Left cardiac atrium (tissue), 4 donors: Measurements from ENCODE around the gene MSI2. TPM values are rescaled to one million over a fixed set of nuclear protein-coding genes. Genes with fewer than 3 reads are reported as not detected.

Experiments used
- ATAC-seq, 2 donors: fragments of 200-7000 bp; cut with Tn5 transposase; one replicate each; pipeline ENCODE4 v1.9.1; 2020; ENCODE audit warnings: mild to moderate bottlenecking in 2 of 2, moderate library complexity in 2 of 2
- DNase-seq: peaks from one replicate; pipeline ENCODE4 v3.0.0-alpha.2; 2020
- intact Hi-C, 2 donors: fragments of 100-400 bp; cut with DNase I; formaldehyde crosslinking; loops; one replicate each; pipeline versions ENCODE4 v1.14.1 to v1.15.1; 2022 to 2023
- total RNA-seq, 2 donors: library from RNA; stranded (reverse); fragmentation: NEBNext Ultra II Directional; extraction: Animal tissue kit (Norgen Biotek cat#: 25700); gene quantifications; one replicate each; pipeline ENCODE4 v1.2.1, GENCODE V29; 2021
- donor health status: DM: no; HTN: yes; CAD: no.
- donor health status: DM: no; HTN: yes; CAD: no; lungs with severe emphysema.
- donor health status: DM: yes; HTN: yes; CAD: no.
- donor health status: Dilated cardiomyopathy.

Gene MSI2
- total RNA-seq, 2 donors from 2014 or later = 84.1 to 95.5 TPM

DNA sequence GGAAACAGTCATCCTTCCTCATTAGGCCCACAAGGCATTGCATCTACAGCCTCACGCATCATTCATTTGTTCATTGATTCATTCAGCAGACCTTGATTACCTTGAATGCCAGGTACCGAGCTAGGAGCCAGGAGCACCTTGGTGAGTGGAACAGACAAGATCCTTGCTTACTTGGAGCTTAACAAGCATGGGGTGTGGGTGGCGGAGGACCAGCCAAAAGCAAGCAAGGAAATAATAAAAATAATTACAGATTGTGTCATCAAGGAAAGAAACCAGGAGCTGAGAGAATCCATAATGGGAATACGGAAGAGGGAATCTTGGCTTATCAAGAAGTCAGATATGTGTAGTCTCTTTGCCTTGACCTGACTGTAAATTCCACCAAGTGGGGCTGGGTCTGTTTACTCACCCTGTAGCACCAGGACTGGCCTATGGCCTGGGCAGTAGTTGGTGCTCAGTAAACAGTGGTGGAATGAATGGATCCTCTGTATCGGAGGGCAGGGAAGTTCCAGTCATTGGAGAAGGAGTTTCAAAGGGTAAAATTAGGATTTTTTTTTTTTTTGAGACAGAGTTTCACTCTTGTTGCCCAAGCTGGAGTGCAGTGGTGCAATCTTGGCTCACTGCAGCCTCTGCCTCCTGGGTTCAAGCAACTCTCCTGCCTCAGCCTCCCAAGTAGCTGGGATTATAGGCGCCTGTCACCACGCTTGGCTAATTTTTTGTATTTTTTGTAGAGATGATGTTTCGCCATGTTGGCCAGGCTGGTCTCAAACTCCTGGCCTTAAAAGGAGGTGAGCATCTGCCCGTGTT, 157.7 kb downstream of the MSI2 start:
- DNase-seq (no peak), ATAC-seq (no peak)
- intact Hi-C loops = no loop called here

DNA sequence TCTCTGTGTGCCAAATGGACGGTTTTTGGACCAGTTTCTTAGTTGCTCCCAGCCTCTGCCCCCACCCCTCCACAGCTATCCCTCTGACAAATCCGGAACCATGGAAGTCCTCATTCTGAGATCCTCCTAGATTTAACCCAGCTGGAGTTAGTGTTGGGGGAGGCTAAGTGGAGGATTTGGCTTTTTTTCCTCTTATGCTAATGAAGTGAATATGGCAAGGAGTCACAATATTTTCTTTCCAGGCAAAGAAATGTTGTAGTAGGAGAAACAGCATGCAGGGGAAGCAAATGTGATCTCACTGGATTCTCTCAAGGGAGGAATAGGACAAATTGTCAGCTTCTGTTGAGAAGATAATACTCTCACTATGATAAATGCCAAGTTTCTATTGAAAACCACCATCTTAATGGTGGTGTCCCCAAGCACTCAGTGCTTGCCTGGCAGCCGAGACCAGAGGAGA, 159.5 kb downstream of the MSI2 start:
- intact Hi-C loops = no loop called here
- ATAC-seq (peak; percentile 68 to 77), DNase-seq (no peak)

DNA sequence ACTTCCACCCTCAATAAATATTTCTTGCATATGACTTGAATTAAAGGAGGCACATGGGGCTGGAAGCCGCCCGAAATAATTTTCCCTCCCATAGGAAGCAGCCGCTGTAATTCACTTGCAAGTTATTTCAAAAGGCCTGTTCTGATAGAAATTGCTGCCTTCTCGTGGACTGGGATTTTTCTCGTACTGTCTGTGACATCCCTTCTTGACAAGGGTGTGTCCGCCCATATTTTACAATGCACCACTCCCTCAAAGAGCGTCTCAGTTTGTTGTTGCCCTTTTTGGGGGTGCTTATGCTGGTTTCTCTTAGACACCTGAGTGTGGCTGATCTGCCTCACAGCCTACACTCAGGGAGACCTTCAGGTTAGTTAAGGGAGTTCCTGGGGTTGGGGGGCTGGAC, 160.0 kb downstream of the MSI2 start:
- intact Hi-C loops = no loop called here
- no peak for ATAC-seq

DNA sequence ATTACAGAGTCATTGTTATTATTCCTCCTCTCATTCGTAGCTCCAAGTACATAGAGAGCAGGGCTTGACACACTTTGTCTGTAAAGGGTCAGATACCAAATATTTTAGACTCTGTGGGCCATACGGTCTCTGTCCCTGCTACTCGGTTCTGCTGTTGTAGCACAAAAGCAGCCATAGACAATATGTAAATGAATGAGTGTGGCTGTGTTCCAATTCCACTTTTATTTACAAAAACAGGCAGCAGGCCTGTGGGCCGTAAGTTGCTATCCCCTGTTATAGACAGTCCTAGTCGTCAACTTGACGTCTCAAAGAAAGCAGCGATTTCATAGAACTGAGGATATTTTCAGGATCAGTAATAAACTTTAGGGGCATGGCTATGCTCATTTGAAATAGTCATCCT, 161.6 kb downstream of the MSI2 start:
- intact Hi-C loops = no loop called here
- DNase-seq = no peak
- no peak for ATAC-seq

More for the DNA sequence above, 160.0 kb downstream of the MSI2 start:
- DNase-seq = no peak

GRCh38 chr17:57418463-57419246, 162.3 kb downstream of the MSI2 start:
- intact Hi-C loops = no loop called here
- ATAC-seq (no peak), DNase-seq (no peak)

GRCh38 chr17:57419940-57420550, 163.7 kb downstream of the MSI2 start:
- no peak for ATAC-seq
- intact Hi-C loops = no loop called here
- no peak for DNase-seq

DNA sequence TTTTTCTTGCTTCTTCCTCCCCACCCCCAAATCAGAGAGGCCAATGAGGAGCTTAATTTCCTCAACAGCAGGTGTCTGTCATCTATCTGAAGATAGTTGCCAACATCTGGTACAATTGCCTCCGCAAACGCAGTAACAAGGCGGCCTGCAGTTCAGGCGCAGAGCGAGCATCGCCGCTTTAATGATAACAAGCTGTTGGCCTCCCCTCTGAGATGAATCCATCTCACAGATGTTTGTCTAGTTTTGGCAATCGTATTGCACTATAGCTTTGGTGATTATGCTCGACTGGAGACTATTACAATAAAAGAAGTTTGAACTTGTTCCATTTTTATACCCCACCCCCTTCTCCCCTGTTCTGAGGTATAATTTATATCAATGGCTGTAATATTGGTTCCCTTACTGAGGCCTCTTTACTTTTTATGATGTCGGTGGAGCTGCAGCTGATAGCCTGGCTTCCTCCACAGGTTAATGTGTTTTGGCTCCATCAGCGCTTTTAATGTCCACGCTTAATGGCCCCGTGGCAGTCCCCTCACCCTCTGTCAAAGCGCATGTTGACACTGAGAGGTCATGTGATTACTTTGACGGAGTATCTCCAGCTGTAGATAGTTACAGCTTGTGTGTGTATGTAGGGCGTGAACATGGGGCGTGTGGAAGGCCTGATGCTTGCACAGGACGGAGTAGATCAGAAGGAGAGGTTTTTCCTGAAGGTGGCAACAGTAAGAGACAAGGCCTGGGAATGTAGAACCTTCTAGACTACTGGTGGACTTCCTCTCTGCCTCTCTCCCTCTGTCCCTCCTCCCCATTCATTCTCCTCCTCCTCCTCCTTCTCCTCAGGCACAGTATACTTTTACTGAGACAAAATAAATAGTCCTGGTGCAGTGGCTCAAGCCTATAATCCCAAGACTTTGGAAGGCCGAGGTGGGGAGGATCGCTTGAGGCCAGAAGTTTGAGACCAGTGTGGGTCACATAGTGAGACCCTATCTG, 164.7 kb downstream of the MSI2 start:
- intact Hi-C loops = no loop called here
- ATAC-seq (no peak), DNase-seq (no peak)

DNA sequence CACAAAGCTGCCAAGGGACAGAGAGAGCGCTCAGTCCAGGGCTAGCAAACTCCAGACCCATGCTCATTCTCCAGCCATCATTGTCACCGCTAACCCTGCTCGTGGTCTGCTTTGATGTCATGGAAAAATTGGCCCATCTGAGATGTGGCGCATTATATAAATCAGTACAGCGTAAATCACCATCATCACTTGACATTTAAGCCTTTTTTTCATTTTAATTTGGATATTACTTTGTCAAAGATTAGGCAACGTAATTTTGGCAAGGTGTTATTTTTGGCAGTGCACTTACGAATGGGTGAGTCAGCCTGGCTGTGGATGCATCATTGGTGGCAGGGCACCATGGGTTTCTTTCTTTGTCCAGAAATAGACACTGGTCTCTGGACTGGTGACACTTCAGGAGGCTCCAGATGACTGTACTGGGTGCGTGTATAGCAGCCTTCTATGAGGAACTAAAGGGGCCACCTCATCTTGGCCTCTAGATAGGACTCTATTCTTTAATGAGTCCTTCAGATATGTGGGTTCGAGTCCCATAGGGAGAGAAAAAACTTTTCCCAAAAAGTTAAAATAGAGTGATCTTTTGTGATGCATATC, 166.3 kb downstream of the MSI2 start:
- intact Hi-C loops = no loop called here
- DNase-seq (no peak), ATAC-seq (peak; percentile 84 to 93)

DNA sequence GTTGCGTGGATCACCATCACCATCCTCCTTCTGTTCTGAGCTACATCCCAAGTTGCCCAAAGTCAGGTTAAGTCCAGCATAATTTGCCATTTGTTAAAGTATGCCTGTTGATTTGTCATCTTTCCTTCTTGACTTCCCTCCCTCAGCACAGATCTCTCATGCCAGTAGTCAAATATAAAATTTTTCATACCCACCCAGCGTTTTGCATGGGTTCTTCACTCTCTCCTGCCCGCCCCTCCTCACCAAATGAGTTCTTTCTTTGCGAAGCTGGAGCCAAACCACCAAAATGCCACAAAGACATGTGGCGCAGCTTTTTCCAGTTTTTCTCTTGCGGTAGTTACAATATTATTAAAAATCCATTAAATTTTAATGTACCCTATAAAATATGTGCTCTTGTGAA, 167.2 kb downstream of the MSI2 start:
- intact Hi-C loops = no loop called here
- ATAC-seq (no peak), DNase-seq (no peak)

DNA sequence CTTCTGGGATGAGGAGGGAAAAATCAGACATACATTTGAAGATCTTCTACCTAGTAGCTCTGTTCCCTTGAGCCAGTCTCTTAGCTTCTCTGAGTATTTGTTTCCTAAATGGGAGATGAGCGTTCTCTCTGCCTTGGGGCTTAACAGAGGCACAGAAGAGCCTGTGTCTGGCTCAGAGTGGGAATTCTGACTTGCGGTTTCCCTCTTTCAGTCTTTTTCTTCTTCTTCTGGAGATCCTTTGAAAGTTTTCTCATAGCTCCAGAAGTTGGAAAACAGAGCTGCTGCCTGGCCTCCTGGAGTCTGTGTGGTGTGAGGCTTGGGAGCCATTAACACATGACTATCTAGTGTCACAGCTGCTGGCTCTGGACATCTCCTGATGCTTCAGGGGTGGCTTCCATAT, 167.9 kb downstream of the MSI2 start:
- DNase-seq (no peak), ATAC-seq (no peak)
- intact Hi-C loops = no loop called here

- peak in 1 of 2 donors; percentile 21 for ATAC-seq
- no peak for DNase-seq
- intact Hi-C loops = no loop called here
These were observed 168.5 kb downstream of the MSI2 start for GRCh38 chr17:57424777-57425188.

DNA sequence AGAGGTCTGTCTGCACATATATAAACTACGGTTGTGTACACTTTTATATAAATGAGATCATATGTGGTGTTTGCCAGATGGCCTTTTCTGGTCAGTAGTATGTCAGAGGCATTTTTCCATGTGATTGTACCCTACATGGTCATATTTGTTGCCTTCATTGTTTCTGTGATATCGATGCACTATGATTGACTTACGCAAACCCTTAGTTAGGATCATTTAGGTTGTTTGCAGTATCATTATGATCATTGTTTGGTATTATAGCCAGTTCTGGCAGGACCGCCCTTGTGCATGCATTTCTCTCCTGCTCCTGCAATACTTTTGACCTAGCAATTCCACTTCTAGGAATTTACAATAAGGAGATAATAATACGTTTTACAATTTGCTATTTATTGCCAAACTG, 169.1 kb downstream of the MSI2 start:
- no peak for ATAC-seq
- intact Hi-C loops = no loop called here
- no peak for DNase-seq

DNA sequence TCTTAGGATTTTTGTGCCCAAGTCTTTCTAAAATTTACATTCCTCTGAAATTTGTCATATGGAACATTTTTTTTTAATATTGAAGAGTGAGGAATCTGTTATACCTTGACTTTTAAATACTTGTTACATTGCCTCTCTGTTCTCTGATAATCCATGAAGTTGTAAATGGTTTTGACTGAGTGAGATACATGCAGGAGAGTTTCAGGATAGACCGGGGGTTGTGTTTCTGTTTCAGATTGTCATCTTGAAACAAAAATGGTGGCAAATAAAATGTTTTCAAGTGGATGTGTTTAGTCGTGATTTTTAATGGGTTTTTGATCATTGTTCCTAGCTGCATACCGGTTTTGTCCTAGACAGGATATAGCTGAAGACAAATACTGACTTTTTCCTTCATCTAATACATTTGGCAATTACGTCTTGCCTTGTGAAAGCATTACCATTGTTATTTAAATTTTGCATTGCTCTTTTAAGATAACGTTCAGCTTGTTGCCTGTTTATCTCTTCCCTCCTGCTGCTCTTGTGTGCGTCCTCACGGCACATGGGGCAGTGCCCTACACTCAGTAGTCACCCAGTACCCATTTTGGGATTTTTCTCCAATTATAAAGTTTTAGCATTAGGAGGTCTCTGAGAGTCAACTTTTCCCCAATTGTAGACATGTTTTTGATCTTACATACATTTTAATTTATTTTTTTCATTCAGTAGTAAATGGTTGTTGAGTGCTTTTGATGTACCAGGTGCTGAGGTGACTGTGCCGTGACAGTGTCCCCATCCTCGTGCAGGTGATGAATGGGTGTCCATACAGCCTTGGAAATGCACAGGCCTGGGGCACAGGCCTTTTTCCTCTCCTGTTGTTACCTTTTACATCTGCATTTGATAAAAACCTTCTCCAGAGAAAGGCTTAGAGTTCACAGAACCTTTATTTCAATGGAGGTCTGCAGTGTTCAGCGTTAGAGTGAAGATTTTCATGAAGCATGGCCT, 169.9 kb downstream of the MSI2 start:
- ATAC-seq (no peak), DNase-seq (no peak)
- intact Hi-C loops = no loop called here

DNA sequence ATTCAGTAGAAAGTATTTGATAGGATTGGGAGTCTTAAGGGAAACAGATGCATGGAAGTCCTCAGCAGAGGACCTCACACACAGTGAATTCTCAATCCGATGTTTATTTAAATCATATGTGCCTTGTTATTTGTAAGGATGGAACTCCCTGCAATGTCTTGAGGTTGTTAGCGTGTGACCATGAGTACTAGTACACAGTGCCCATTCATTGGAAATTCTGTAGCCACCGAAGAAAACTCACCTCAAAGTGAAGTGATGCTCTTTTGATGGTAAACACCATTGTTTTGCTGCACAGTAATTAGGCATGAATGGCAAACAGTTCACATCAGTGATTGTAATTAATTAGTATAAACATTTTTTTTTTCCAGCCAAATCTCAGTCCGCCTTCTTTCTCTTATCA, 173.6 kb downstream of the MSI2 start:
- intact Hi-C loops = no loop called here
- DNase-seq (no peak), ATAC-seq (no peak)

GRCh38 chr17:57431415-57431814, 175.1 kb downstream of the MSI2 start:
- ATAC-seq = no peak
- intact Hi-C loops = no loop called here
- no peak for DNase-seq

- ATAC-seq (no peak), DNase-seq (no peak)
- intact Hi-C loops = no loop called here
These were observed 176.4 kb downstream of the MSI2 start for GRCh38 chr17:57432507-57433277.

GRCh38 chr17:57433452-57433851, 177.1 kb downstream of the MSI2 start:
- intact Hi-C loops = no loop called here
- DNase-seq (no peak), ATAC-seq (no peak)
